ENCODE data around the gene STAT2.
"Not testable (repeated sequence)": the region's sequence is repeated elsewhere in the genome, so short reads cannot be mapped to it uniquely, and the experiment has no call there.

Gene STAT2

GRCh38 chr12:56359851-56360767, at the start of gene STAT2:
Gene STAT2 (minus strand): TSS chr12:56360107. CDS start chr12:56356571, 3,536 bp downstream.
- DNase-seq (ENCODE audit: low spot score) = peak; percentile 100

- DNase-seq (ENCODE audit: low spot score) = no peak
Observed at GRCh38 chr12:56408799-56409417, 49.0 kb upstream of the STAT2 start.

- DNase-seq (ENCODE audit: low spot score) = not testable (repeated sequence)
Observed at GRCh38 chr12:56404227-56404626, 44.3 kb upstream of the STAT2 start.

GRCh38 chr12:56401612-56402011, 41.7 kb upstream of the STAT2 start:
- not testable (repeated sequence) for DNase-seq (ENCODE audit: low spot score)

- not testable (repeated sequence) for DNase-seq (ENCODE audit: low spot score)
Observed at GRCh38 chr12:56401125-56401524, 41.2 kb upstream of the STAT2 start.

GRCh38 chr12:56399466-56399865, 39.6 kb upstream of the STAT2 start:
- DNase-seq (ENCODE audit: low spot score) = not testable (repeated sequence)

- DNase-seq (ENCODE audit: low spot score) = no peak
Observed at GRCh38 chr12:56398324-56398723, 38.4 kb upstream of the STAT2 start.

GRCh38 chr12:56392331-56392730, 32.4 kb upstream of the STAT2 start:
- DNase-seq (ENCODE audit: low spot score) = no peak

- no peak for DNase-seq (ENCODE audit: low spot score)
Observed at GRCh38 chr12:56391721-56392120, 31.8 kb upstream of the STAT2 start.

- DNase-seq (ENCODE audit: low spot score) = no peak
Observed at GRCh38 chr12:56389412-56389811, 29.5 kb upstream of the STAT2 start.

- no peak for DNase-seq (ENCODE audit: low spot score)
Observed at GRCh38 chr12:56387152-56387736, 27.3 kb upstream of the STAT2 start.

- DNase-seq (ENCODE audit: low spot score) = no peak
Observed at GRCh38 chr12:56385873-56386272, 26.0 kb upstream of the STAT2 start.

- DNase-seq (ENCODE audit: low spot score) = no peak
Observed at GRCh38 chr12:56382611-56383010, 22.7 kb upstream of the STAT2 start.

GRCh38 chr12:56377989-56378316, 18.0 kb upstream of the STAT2 start:
- DNase-seq (ENCODE audit: low spot score) = no peak

- DNase-seq (ENCODE audit: low spot score) = peak; percentile 73
Observed at GRCh38 chr12:56377310-56377988, 17.5 kb upstream of the STAT2 start.

- DNase-seq (ENCODE audit: low spot score) = no peak
Observed at GRCh38 chr12:56375598-56376434, 15.9 kb upstream of the STAT2 start.

GRCh38 chr12:56374726-56375597, 15.1 kb upstream of the STAT2 start:
- DNase-seq (ENCODE audit: low spot score) = no peak

GRCh38 chr12:56373515-56373914, 13.6 kb upstream of the STAT2 start:
- DNase-seq (ENCODE audit: low spot score) = no peak

GRCh38 chr12:56366948-56367347, 7.0 kb upstream of the STAT2 start:
- DNase-seq (ENCODE audit: low spot score) = no peak

All from RKO (cell line).